ENCODE results near the gene APBA1.

Gene APBA1

GRCh38 chr9:69583645-69584234 lies 88.4 kb downstream of the APBA1 start:
- Histone ChIP-seq H3K4me1 (ENCODE audit: control insufficient read depth in 1 of 2, insufficient read depth in 1 of 2, low read depth in 1 of 2, low read length in 1 of 2) (peaks cover 0 to 7% of the 10 kb centered on the region in 2 experiments), H3K4me3 (ENCODE audit: low read depth in 1 of 2, low read length in 1 of 2) (no peak overlapping the region), H3K9me3 (no peaks in the 10 kb centered on the region), H3K36me3 (no peaks in the 10 kb centered on the region), H3K27ac (no peak overlapping the region), H3K27me3 (no peaks in the 10 kb centered on the region)
- no peak for TF ChIP-seq CTCF (IDR thresholded peaks at IDR 0.05)

- Histone ChIP-seq H3K4me1 (ENCODE audit: control insufficient read depth in 1 of 2, insufficient read depth in 1 of 2, low read depth in 1 of 2, low read length in 1 of 2) (peaks cover 0 to 7% of the 10 kb centered on the region in 2 experiments), H3K36me3 (no peaks in the 10 kb centered on the region), H3K4me3 (ENCODE audit: low read depth in 1 of 2, low read length in 1 of 2) (no peak overlapping the region), H3K27ac (no peak overlapping the region), H3K9me3 (no peaks in the 10 kb centered on the region), H3K27me3 (no peaks in the 10 kb centered on the region)
- TF ChIP-seq CTCF (IDR thresholded peaks at IDR 0.05) = no peak
Observed at GRCh38 chr9:69582544-69583297, 89.5 kb downstream of the APBA1 start.

DNA sequence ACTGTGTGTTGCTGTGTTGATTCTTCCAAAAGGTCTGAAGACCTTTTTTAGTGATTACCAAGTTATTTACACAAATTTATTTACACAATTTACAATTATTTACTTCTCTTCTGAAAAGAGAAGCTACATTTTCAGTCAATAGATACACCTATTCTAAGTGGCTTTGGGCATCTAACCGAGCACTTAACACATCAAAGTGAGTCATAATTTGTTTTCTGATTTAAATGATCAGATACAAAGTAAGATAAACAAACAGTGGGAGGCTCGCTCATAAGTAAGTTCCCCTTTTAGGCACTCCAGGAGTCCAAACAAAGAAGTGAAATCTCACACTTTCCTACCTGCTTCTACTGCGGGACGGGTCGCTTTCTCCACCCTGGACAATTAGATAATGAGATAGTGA lies 90.2 kb downstream of the APBA1 start:
- Histone ChIP-seq H3K4me3 (ENCODE audit: low read depth in 1 of 2, low read length in 1 of 2) (no peak overlapping the region), H3K27me3 (no peaks in the 10 kb centered on the region), H3K4me1 (ENCODE audit: control insufficient read depth in 1 of 2, insufficient read depth in 1 of 2, low read depth in 1 of 2, low read length in 1 of 2) (peaks cover 0 to 7% of the 10 kb centered on the region in 2 experiments), H3K27ac (no peak overlapping the region), H3K36me3 (no peaks in the 10 kb centered on the region), H3K9me3 (no peaks in the 10 kb centered on the region)
- TF ChIP-seq CTCF (IDR thresholded peaks at IDR 0.05) = no peak

DNA sequence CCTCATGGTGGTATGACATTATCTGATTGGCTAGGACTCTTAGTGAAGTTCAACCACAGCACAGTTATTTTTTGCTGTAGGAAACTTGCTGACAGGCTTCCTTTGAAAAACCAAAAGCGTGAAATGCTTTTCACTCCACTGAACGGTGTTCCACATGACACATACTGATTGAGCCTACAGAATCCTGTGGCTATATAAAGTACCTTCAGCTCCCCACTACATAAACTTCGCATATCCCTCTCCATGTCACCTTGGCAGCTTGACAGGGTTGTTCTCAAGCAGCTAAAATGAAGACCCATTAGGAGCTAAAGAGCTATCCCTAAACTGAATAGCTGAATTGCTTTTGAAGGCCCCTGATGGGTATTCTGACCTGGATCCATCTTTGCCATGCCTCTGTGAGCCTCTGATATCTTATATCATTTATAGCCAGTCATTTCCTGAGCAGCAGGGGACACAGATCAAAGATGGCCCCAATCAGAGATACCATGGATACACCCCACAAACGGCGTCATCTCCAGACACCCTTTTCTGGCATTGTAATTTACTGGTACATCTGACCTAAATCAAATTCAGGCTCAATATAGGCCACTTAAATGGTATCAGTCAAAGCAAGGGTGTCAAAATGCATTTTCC lies 91.5 kb downstream of the APBA1 start:
- H3K9me3 ChIP-seq = no peaks in the 10 kb centered on the region
- H3K4me3 ChIP-seq (ENCODE audit: low read depth in 1 of 2, low read length in 1 of 2) = no peak overlapping the region
- peaks cover 0 to 7% of the 10 kb centered on the region in 2 experiments for H3K4me1 ChIP-seq (ENCODE audit: control insufficient read depth in 1 of 2, insufficient read depth in 1 of 2, low read depth in 1 of 2, low read length in 1 of 2)
- TF ChIP-seq CTCF (IDR thresholded peaks at IDR 0.05) = no peak
- no peaks in the 10 kb centered on the region for H3K36me3 ChIP-seq
- H3K27ac ChIP-seq = no peak overlapping the region
- no peaks in the 10 kb centered on the region for H3K27me3 ChIP-seq

DNA sequence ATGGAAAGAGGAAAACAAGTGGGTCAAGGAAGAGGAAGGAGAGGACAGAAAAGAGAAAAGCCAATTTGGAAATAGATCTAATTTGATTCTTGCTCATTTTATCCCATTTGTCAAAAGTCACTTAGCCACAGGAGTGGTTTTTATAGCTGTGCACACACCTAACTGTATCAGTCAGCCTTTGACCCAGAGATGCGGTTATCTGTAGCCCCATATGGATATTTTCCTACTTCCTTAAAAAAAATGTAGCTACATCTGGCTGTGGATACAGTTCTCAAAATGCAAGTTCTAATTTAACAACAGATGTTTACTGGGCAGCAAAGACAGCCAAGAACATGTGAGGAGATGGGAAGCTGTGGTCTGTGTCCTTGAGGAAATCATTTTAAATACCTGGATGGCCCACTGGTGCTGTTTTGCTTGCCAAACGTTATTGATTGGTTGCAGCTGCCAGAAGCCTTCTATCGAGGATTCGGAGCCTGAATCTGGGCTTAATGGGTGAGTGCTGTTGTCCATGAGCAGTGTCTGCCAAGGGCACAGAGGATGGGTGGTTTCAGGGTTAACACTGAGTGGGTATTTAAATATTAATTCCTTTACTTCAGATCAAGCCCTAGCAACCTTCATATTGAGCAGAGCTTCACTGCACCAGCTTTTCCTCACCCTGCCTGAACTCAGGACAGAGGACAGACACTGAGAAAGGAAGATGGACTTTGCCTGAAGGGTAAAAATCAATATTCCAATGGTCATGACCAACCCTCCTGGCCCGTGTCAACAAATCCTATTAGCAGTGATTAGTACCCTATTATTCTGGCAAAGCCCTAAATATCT lies 92.2 kb downstream of the APBA1 start:
- no peaks in the 10 kb centered on the region for H3K36me3 ChIP-seq
- no peaks in the 10 kb centered on the region for H3K27me3 ChIP-seq
- TF ChIP-seq CTCF (IDR thresholded peaks at IDR 0.05) = no peak
- no peak overlapping the region for H3K27ac ChIP-seq
- H3K4me1 ChIP-seq (ENCODE audit: control insufficient read depth in 1 of 2, insufficient read depth in 1 of 2, low read depth in 1 of 2, low read length in 1 of 2) = peaks cover 0 to 7% of the 10 kb centered on the region in 2 experiments
- H3K9me3 ChIP-seq = no peaks in the 10 kb centered on the region
- no peak overlapping the region for H3K4me3 ChIP-seq (ENCODE audit: low read depth in 1 of 2, low read length in 1 of 2)
